ENCODE results near the gene SERP1.

- TF ChIP-seq CTCF (IDR thresholded peaks at IDR 0.05), result no peak
- no peak for TF ChIP-seq POLR2A (IDR thresholded peaks at IDR 0.05)
Observed at GRCh38 chr3:150582620-150583019, 36.3 kb upstream of the SERP1 start.
